ENCODE measurements around the gene VAMP3.

GRCh38 chr1:7785108-7785507 lies 14.0 kb downstream of the VAMP3 start:
- peak in 1 of 4 experiments; percentile 7 for TF ChIP-seq CTCF (IDR thresholded peaks at IDR 0.05)
- TF ChIP-seq POLR2A (IDR thresholded peaks at IDR 0.05), result no peak

Measured in gastroesophageal sphincter (tissue), 3 donors.